LHCN-M2 (cell line): ENCODE data around the gene MRPS25. TPM values are rescaled to one million over a fixed set of nuclear protein-coding genes. Genes with fewer than 3 reads are reported as not detected.

Source experiments
- DNase-seq: peaks from one replicate; pipeline ENCODE4 v3.0.0-alpha.2; 2012; ENCODE audit warnings: low read depth
- total RNA-seq: library from RNA; depleted of rRNA; stranded (reverse); fragments of >200 nt; gene quantifications from 2 replicates; pipeline ENCODE4 v1.2.3, GENCODE V29; 2014

The MRPS25 gene
- total RNA-seq, 1 experiment from 2014 or later = 39.3 TPM

DNA sequence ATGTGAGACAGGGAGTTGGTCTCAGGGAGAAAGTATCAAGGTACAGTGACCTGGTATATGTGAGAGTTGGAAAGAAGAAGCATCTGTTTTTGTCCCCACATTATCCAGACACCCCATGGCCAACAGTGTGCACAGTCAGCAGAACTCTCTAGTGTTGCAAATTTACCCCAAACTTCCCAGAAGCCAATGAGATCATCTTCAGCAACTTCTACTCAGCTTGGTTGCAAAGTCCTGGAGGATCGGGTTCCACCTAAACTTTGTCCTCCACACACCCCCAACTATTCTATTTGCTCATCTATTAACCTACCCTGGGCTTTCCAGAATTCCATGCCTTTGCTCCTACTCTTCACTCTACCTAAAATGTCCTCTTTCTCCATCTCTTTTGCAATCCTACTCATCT, 18.1 kb upstream of the MRPS25 start:
- no peak for DNase-seq

DNA sequence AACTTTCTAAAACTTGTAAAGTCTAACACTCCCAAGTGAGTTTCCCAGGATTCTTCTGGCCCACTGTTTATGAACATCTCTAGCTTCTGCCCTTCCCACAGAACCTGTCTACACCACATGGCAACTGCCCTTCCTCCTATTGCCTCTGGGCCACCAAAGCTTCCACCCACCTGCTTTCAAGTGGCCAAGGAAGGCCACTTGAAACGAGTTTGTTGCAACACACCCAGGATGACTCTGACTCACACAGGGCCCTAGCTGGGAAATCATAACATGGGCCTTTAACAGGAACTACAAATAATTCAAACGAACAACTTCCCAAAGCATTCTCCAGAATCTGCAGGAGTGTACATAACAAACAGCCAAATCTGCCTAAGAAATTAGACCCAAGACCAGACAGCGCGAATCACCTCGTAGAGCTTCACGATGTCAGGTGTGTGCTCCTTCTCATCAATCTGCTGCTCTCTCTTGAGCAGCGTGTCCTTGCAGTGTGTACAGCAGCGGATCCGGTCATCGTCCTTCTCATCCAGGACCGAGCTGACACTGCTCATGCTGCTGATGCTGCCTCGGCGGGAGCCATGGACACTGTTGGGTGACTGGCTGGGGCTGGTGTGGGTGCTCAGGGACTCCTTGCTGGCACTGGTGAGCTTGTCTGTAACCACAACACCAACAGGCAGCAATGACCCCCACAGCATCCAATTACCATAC, 17.0 kb upstream of the MRPS25 start:
- peak; percentile 37 for DNase-seq

DNA sequence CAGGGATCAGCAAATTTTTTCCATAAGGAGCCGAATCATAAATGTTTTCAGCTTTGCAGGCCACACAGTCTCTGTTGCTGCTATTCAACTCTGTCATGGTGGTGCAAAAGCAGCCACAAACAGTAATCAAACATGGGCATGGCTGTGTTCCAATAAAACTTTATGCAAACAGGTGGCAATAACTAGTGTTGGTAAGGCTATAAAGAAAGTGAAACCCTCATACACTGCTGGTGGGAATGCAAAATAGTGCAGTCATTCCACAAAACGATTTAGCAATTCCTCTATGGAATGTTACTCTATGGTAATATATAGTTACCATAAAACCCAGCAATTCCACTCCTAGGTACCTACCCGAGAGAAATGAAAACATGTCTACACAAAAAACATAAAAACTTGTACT, 14.0 kb upstream of the MRPS25 start:
- DNase-seq = no peak

- DNase-seq = no peak
Measured at GRCh38 chr3:15074500-15074899, 9.4 kb upstream of the MRPS25 start.

GRCh38 chr3:15071699-15072098, 6.6 kb upstream of the MRPS25 start:
- DNase-seq = no peak

GRCh38 chr3:15069441-15069840, 4.3 kb upstream of the MRPS25 start:
- no peak for DNase-seq

DNA sequence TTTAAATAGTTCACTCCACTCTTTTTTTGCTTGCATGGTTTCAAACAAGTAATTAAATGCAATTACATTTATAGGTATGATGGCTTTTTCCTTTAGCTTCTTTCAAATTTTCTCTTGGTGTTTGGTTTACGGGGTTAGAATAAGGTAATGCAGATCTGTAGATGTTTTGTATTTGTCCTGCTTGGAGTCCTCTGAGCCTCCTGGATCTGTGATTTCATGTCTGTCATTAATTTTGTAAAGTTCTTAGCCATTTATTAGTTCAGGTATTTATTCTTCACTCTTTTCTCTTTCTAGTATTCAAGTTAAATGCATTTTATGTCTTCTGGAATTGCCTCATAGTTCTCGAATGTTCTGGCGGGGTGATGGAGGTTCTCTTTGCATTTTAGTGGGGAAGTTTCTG, 1.4 kb upstream of the MRPS25 start:
- DNase-seq = no peak

GRCh38 chr3:15065550-15066007, 464 bp upstream of the MRPS25 start:
- DNase-seq = no peak

- DNase-seq = peak; percentile 36
Measured at GRCh38 chr3:15064299-15064834, 748 bp downstream of the MRPS25 start.

DNA sequence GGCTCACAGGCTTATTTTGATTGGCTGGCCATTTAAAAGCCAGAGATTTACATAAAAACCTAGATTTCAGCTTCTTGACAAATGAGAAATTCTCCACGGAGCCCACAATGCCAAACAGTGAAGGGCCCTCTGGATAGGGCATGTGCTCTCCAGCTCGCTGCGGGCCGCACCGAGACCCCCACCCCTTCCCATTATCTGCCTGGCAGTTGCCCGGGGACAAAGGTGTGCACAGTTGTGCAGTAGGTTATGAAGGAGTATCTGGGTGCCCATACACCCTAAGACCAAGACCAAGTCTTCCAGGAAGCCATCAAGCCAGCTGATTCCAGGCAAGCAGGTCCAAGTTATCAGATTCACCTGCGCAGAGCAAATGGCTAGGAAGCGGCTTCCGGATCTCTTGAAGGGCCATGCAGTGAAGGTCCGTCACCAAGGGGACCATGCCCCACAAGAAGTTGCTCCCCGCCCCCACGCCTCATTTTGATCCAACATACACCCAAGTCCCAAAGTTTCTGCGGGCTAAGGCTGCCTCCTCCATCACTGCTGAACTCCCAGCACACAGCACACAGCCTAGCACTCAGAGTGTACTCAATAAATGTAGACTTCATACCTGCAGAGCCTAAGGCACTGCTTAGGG, 1.3 kb downstream of the MRPS25 start:
- DNase-seq = no peak

DNA sequence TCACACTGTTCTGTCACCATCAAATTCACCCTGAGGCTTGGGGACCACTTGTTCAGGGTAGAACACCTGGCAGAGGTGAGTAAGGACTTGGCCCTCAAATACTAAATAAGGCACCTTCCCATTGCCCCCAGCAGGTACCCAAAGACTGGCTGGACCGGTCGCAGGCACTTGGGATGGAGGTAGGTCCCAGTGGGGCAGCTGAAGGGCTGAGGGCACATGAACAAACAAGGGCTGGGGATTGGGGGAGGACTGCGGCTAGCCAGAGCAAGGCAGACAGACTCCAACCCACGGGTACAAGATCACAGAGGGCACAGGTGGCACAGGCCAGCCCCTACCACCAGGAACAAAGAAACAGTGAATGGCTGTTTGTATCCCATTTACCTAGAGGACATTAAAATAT, 1.9 kb downstream of the MRPS25 start:
- DNase-seq = no peak

DNA sequence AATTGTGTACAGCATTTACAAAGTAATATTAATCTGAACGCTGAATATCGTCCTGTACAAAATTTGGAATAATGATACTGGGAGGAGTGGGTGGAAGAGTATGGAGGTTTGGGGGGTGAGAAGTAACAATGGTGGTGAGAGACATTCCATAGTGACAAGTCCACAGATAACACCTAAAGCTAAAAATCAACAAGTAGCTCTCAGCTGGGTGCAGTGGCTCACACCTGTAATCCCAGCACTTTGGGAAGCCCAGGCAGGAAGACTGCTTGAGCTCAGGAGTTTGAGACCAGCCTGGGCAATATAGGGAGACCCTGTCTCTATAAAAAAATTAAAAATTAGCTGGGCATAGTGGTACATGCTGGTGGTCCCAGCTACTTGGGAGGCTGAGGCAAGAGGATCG, 5.1 kb downstream of the MRPS25 start:
- DNase-seq = no peak

DNA sequence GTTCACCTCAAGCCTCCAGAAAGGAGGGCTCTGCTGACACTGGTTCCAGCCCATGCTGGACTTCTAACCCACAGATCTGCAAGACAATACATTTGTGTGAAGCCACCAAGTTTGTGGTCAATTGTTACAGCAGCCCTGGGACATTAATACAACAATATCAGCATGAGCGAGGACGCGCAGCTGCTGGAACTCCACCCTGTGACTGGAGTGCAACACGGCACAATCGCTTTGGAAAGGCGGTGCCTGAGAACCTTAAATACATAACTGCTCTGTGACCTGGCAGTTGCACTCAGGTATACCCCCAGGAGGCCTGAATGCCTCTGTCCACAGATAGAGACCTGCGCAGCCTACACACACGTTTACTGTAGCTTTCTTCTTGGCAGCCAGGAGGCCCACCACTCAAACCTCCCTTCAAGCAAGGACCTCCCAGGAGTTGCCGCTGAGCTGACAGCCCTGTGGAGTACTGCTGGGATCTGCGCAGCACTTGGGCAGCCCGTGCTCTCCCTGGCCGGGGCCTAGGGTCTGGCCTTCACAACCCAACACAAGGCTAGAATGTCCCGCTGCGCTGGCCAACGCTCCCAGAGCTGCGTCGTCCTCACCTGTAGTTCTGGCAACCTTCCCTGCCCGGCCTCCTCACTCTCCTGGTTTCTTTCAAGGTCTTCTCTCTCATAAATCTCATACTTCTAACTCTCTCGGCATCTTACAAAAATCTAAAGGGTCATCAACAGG, 8.3 kb downstream of the MRPS25 start:
- no peak for DNase-seq

- DNase-seq = peak; percentile 57
Measured at GRCh38 chr3:15055019-15055557, 10.0 kb downstream of the MRPS25 start.

DNA sequence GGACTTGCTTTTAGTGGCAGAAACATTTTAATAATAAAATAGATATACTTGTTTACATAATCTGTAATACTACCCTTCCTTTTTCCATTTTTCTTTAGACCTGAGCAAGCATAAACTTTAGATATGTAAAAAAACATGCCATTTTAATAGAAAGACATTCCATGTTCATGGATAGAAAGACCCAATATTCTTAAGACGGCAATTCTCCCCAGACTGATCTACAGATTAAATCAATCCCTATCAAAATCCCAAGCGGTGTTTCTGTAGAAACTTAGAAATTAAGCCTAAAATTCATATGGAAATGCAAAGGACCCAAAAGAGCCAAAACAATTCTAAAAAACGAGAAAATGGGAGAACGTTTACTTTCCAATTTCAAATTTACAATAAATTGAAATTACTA, 11.6 kb downstream of the MRPS25 start:
- no peak for DNase-seq

DNA sequence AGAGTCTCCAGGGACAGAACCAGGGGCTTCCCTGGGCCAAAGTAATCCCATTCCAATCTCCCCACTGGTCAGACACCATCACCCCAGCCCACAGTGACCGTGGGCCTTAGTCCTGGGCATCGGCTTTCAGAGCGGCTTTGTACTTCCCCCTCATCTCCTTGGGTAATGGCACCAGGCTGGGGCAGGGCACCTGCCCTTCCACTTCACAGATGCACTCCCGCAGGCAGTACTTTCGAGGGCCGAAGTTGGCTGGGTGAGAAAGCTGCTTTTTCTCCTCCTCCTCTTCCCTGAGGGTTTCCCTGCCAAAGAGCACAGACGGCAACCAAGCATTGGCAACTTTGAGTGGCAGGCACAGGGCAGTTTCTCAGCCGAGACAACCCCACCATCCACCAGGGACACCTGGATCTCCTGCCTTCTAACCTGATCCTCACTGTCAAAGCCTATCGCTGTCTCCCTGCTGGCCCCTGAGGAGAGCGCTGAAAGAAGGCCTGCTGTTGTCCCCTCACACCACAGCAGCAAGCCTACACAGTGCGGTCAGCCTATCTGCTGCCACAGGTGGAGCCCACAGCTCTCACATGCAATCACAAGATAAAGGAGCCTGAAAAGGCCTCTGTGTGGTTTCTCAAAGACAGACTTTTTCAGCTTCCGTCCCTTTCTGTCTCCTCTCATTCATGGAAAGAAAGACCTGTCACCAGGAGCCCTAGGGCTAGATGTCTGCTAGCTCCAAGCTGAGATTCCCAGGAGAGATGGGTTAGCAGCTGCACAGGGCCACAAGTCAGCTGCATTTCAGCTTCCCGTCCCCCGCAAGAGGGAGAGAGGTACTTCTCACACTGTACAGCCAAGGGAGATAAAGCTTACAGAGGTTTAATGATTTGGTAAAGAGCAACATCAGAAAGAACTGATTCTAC, 12.5 kb downstream of the MRPS25 start:
- DNase-seq = no peak

GRCh38 chr3:15051531-15051930, 13.6 kb downstream of the MRPS25 start:
- DNase-seq = peak; percentile 34

DNA sequence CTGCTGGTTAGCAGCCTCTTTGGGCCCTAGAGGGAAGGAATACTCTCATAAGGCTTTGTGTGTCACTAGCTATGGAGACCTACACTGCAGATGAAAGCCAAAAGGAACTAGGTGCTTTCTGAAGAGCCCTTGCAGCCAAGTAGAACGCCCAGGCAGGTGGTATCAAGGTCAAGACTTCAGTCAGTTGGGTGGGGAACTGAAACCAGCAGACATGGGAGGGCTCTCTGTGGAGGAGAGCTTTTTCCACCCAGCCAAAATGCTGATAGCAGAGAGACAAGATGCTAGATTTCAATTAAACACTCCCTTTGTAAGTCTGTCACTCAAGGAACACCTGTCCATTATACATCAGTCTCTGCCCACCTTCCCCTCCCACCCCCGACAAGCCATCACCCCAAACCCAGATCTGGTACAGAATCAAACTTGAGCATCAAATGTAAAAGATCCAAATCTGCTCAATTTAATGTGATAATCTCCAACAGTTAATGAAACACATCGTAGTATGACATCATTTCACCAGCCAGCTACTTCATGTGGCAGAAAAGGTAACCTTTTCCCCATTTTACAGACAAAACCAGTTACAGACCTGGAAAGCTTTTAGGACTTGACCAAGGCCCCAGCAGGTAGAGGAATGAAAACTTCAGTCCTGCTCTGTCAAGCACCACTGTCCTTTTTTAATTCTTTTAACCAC, 14.6 kb downstream of the MRPS25 start:
- no peak for DNase-seq

- no peak for DNase-seq
Measured at GRCh38 chr3:15049584-15049983, 15.5 kb downstream of the MRPS25 start.

- DNase-seq = no peak
Measured at GRCh38 chr3:15045667-15046066, 19.4 kb downstream of the MRPS25 start.

DNA sequence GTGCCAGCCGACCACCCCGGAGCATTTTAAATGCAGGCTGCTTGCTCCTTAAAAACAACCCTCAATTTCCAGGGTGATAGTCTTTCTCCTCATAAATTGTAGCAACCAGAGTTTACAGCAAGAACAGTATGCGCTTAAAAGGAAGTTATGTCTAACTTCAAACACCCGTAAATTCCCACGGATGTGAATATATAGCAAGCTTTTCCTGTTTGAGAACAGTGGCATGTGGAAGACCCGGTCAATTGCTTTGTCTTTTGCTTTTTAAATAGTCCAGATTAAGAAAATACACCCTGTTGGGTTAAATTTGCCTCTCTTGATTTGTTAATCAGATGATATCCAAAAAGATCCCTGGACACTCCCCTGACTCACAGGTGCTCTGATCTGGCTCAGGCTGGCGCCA, 20.8 kb downstream of the MRPS25 start:
- DNase-seq = no peak
